Measurements from ENCODE around the gene KIF1A. TPM values are rescaled to one million over a fixed set of nuclear protein-coding genes. Genes with fewer than 3 reads are reported as not detected.
"Not testable (repeated sequence)": the region's sequence is repeated elsewhere in the genome, so short reads cannot be mapped to it uniquely, and the experiment has no call there.

The KIF1A gene
- total RNA-seq, 1 donor from 2014 or later, result 52.2 TPM

DNA sequence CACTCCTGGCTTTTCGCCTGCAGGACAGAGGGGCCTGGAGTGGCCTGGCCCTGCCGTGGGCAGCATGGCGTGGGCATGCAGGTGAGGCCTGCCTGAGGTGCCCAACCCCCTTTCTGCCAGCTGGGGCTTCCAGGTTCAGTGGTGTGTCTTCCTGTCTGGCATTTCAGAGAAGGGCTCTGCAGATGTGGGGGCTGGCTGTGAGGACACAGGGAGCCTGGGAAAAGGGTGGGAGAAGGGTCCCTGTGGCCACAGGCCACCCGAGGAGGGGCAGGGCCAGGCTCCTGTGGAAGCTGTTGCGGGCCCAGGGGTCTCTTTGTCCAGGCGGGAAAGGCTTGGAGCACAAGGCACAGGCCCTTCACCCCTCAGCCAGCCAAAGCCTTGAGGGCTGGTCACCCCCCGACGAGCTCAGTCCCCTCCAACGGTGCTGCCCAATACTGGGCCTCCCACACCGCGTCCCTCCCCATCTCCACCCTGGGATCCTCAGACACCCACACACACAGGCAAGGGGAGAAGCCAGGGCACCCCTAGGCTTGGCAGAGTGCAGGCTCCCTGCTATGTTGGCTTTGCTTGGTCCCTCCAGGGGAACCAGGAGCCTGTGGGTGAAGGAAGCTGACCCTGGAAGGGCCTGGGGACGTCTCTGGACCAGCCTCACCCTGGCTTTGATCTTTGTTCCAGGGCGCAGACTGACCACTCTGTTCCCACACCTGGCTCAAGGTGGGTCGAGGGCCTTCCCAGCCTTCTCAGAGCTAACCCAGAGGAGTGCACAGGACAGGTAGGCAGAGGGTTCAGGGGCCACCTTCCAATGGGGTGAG lies 132.1 kb downstream of the KIF1A start:
- Mint-ChIP-seq H3K36me3 (ENCODE audit: low read depth, unreplicated experiment) (no peaks in the 10 kb centered on the region), H3K9me3 (ENCODE audit: unreplicated experiment) (no peaks in the 10 kb centered on the region)

DNA sequence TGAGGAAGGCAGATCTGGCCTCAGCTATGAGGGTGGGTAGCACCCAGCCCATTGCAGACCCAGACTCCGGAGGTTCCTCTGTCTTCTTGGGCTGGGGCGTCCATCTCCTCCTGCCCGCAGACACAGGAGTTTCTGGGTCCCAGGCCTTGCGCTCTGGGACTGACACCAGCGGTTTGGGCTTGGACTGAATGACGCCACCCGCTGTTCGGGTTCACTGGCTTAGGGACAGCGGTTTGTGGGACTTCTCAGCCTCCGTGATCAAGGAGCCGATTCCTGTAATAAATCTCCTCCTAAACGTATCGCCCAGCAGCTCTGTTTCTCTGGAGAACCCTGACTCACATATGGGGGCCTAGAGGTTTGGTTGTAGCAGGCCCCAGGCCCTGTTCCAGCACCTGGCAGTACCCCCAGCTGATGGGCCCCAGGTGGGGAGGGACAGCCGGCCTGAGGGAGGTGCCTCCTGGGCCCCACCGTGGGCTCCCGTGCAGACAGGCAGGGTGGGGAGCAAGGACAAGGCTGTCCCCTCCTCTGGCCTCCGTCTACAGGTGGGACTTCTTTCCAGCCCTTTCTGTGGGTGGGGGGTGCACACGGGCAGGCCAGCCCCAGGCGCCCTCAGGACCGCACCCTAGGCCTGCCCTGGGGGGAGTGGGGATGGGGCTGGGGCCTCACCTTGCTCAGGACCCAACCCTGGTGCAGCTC lies 132.8 kb downstream of the KIF1A start:
- Mint-ChIP-seq H3K4me3 (ENCODE audit: unreplicated experiment) (no peak overlapping the region), H3K9me3 (ENCODE audit: unreplicated experiment) (no peaks in the 10 kb centered on the region), H3K27ac (ENCODE audit: unreplicated experiment) (no peak overlapping the region), H3K36me3 (ENCODE audit: low read depth, unreplicated experiment) (no peaks in the 10 kb centered on the region), H3K27me3 (ENCODE audit: unreplicated experiment) (peaks cover 3% of the 10 kb centered on the region), H3K4me1 (ENCODE audit: unreplicated experiment) (no peaks in the 10 kb centered on the region)
- no peak for DNase-seq (ENCODE audit: low spot score)
- TF ChIP-seq, protein P1, sequence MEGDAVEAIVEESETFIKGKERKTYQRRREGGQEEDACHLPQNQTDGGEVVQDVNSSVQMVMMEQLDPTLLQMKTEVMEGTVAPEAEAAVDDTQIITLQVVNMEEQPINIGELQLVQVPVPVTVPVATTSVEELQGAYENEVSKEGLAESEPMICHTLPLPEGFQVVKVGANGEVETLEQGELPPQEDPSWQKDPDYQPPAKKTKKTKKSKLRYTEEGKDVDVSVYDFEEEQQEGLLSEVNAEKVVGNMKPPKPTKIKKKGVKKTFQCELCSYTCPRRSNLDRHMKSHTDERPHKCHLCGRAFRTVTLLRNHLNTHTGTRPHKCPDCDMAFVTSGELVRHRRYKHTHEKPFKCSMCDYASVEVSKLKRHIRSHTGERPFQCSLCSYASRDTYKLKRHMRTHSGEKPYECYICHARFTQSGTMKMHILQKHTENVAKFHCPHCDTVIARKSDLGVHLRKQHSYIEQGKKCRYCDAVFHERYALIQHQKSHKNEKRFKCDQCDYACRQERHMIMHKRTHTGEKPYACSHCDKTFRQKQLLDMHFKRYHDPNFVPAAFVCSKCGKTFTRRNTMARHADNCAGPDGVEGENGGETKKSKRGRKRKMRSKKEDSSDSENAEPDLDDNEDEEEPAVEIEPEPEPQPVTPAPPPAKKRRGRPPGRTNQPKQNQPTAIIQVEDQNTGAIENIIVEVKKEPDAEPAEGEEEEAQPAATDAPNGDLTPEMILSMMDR (IDR thresholded peaks at IDR 0.05; ENCODE audit: unreplicated experiment), result no peak

More for the DNA sequence above, 132.1 kb downstream of the KIF1A start:
- H3K4me1 Mint-ChIP-seq (ENCODE audit: unreplicated experiment), result no peaks in the 10 kb centered on the region
- H3K27me3 Mint-ChIP-seq (ENCODE audit: unreplicated experiment), result peaks cover 3% of the 10 kb centered on the region
- no peak overlapping the region for H3K27ac Mint-ChIP-seq (ENCODE audit: unreplicated experiment)
- TF ChIP-seq, protein P1 (IDR thresholded peaks at IDR 0.05; ENCODE audit: unreplicated experiment), result no peak
- no peak overlapping the region for H3K4me3 Mint-ChIP-seq (ENCODE audit: unreplicated experiment)
- DNase-seq (ENCODE audit: low spot score), result no peak

DNA sequence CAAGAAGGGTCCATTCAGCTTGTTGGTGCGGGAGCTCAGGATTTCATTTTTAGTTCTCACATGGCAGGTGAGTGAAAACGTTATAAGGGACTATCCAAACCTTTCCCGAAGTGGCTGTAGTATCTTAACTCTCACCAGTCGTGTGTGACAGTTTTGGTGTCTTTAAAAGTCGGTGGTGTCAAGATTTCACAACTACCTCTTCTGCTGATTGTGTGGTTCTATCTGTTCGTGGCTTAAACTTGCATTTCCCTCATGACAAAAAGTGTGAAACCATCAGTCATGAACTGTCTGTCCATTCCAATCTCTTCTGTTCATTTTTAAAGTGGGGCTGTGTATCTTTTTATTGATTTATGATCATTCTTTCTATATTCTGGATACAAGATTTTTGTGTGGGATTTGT lies 133.6 kb downstream of the KIF1A start:
- no peaks in the 10 kb centered on the region for H3K9me3 Mint-ChIP-seq (ENCODE audit: unreplicated experiment)
- TF ChIP-seq, protein P1 (IDR thresholded peaks at IDR 0.05; ENCODE audit: unreplicated experiment), result no peak
- H3K27ac Mint-ChIP-seq (ENCODE audit: unreplicated experiment), result no peak overlapping the region
- no peak for DNase-seq (ENCODE audit: low spot score)
- no peak overlapping the region for H3K4me3 Mint-ChIP-seq (ENCODE audit: unreplicated experiment)
- H3K27me3 Mint-ChIP-seq (ENCODE audit: unreplicated experiment), result peaks cover 3% of the 10 kb centered on the region
- no peaks in the 10 kb centered on the region for H3K4me1 Mint-ChIP-seq (ENCODE audit: unreplicated experiment)
- H3K36me3 Mint-ChIP-seq (ENCODE audit: low read depth, unreplicated experiment), result no peaks in the 10 kb centered on the region

DNA sequence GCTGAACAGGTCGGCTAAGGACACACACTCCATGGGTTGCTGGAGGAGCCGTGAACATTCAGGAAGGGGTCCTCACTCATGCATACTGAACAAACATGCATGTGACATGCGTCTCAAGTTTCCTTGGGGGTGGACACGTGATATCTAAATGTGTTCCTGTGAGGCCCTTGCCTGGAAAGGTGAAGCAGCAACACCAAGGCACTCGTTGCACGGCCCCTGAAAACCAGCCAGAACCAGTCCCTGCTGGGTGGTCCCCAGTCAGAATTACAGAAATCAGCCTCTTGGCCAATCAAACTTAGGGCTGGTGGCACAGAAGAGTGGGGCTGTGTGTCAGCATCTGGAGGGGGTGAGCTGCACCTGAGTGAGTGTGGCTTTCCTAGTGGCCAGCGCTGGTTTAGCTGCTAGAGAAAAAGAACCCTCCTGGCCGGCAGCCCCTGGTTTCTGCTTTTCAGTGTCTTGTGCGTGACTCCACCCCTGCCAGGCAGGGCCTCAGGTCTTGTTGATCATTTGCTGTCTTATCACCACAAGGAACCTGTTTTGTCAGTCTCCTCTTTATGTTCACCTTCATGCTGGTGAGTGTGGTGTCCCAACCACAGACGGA lies 134.1 kb downstream of the KIF1A start:
- TF ChIP-seq, protein P1 (IDR thresholded peaks at IDR 0.05; ENCODE audit: unreplicated experiment), result no peak
- Mint-ChIP-seq H3K27ac (ENCODE audit: unreplicated experiment) (no peak overlapping the region), H3K4me3 (ENCODE audit: unreplicated experiment) (no peak overlapping the region), H3K36me3 (ENCODE audit: low read depth, unreplicated experiment) (no peaks in the 10 kb centered on the region), H3K4me1 (ENCODE audit: unreplicated experiment) (no peaks in the 10 kb centered on the region), H3K9me3 (ENCODE audit: unreplicated experiment) (no peaks in the 10 kb centered on the region), H3K27me3 (ENCODE audit: unreplicated experiment) (peaks cover 3% of the 10 kb centered on the region)
- no peak for DNase-seq (ENCODE audit: low spot score)

DNA sequence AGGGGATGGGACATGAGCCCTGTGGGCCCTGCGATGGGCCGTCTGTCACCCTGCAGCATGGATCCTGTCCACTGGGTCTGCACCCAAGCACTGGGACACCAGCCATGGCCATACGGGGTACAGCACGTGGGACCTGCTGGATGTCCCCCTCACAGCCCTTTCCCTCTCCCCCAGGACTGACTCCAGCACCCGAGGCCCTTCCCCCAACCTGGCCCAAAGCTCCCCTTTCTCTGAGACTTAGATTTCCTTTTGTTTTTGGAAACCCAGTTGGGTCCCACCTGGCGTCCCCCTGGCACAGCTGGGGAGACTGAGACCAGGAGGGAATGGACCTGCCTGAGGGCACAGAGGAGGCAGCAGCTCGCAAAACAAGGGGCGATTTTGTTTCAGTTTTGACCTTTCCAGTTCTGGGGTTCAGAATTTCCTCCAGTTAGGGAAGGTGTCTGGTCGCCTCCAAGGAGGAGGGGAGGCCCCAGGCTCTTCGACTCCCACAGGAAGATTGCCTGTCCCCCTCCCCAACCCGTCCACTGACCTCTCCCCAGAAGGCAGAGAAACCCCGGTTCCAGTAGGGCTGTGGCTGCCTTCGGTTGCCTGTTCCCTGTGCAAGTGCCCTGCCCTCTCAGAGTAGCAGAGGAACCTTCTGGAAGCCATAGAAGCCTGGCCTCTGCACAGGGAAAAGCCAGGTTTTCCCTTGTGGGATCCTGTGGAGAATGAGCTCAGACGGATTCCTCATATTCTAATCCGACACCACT lies 135.9 kb downstream of the KIF1A start:
- not testable (repeated sequence) for H3K4me3 Mint-ChIP-seq (ENCODE audit: unreplicated experiment); H3K27me3 Mint-ChIP-seq (ENCODE audit: unreplicated experiment); H3K27ac Mint-ChIP-seq (ENCODE audit: unreplicated experiment); DNase-seq (ENCODE audit: low spot score); H3K36me3 Mint-ChIP-seq (ENCODE audit: low read depth, unreplicated experiment); H3K4me1 Mint-ChIP-seq (ENCODE audit: unreplicated experiment); H3K9me3 Mint-ChIP-seq (ENCODE audit: unreplicated experiment)

DNA sequence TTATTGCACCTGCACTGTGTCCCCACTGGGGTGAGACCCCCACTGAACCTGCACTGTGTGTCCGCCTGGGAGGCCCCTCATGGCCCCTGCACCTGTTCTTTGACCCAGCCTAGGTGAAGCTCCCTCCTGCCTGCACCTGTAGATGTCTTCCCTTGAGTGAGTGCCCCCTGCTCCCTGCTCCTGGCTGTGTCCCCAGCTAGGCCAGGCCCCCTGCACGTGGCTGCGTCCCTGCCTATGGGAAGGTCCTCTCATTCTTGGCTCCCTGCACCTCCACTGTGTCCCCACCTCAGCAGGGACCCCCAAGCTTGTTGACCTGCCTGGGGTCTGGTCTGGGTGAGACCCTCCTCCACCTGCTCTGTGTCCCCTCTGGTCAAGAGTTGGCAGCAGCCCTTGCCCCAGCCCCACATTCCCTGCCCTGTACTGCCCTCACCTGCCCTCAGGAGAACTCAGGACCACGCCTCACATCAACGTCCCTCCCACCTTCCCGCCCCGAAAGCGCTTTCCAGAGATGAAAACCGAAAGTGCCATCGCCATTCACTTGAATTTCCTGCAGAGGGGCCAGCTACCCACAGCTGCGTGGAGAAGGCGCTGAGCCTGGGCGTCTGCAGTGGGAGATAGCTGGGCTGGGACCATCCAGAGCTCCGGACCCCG lies 136.6 kb downstream of the KIF1A start:
- H3K9me3 Mint-ChIP-seq (ENCODE audit: unreplicated experiment); DNase-seq (ENCODE audit: low spot score); H3K4me1 Mint-ChIP-seq (ENCODE audit: unreplicated experiment); H3K27ac Mint-ChIP-seq (ENCODE audit: unreplicated experiment); H3K27me3 Mint-ChIP-seq (ENCODE audit: unreplicated experiment); H3K36me3 Mint-ChIP-seq (ENCODE audit: low read depth, unreplicated experiment); H3K4me3 Mint-ChIP-seq (ENCODE audit: unreplicated experiment): not testable (repeated sequence)

DNA sequence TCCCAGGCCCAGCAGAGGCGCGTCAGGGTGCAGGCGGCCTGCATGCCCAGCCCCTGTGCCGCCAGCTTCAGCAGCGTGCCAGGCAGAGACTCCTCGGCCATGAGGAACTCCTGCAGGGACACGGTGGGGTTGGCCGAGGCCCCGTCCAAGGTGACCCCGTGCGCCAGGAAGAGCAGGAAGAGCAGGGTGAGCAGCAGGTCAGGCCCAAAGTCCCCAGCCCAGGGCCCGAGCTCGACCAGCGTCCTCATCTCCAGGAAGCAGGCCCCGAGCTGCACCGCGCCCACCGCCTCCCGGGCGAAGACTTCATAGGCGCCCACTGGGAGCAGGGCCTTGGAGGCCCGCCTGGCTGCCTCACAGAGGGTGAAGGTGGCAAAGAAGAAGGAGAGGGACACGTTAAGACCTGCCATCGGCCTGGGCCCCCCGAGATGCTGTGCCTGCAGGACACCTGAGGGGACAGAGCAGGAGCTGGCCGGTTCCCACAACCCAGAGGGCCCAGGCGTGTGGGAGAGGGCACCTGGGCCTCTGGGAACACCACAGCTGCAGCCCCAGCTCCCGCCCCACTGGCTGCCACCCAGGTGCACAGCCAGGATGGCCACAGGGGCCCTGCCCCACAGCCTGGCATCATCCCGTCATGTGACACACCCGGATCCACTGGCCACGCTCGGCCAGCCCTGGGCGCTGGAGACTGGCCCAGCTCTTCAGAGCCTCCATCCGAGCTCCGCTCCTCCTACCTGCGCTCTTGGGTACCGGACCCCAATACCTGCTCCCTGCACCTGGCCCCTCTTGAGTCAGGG lies 137.4 kb downstream of the KIF1A start, which contains the start of gene AQP12B:
TSS of gene AQP12B (minus strand) at position 455 of the 794 bp plus-strand sequence. CDS start at position 407, 48 bp downstream.
- not testable (repeated sequence) for H3K36me3 Mint-ChIP-seq (ENCODE audit: low read depth, unreplicated experiment); H3K27me3 Mint-ChIP-seq (ENCODE audit: unreplicated experiment); H3K4me1 Mint-ChIP-seq (ENCODE audit: unreplicated experiment); DNase-seq (ENCODE audit: low spot score); H3K9me3 Mint-ChIP-seq (ENCODE audit: unreplicated experiment); H3K27ac Mint-ChIP-seq (ENCODE audit: unreplicated experiment); H3K4me3 Mint-ChIP-seq (ENCODE audit: unreplicated experiment)

Data from endothelial cell (in vitro differentiated cells).